ENCODE measurements around the gene PIP5KL1.

Gene PIP5KL1, protein sequence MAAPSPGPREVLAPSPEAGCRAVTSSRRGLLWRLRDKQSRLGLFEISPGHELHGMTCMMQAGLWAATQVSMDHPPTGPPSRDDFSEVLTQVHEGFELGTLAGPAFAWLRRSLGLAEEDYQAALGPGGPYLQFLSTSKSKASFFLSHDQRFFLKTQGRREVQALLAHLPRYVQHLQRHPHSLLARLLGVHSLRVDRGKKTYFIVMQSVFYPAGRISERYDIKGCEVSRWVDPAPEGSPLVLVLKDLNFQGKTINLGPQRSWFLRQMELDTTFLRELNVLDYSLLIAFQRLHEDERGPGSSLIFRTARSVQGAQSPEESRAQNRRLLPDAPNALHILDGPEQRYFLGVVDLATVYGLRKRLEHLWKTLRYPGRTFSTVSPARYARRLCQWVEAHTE

GRCh38 chr9:127930231-127931091, at the start of gene PIP5KL1:
PIP5KL1 (minus strand) TSS chr9:127930777; CDS start chr9:127930752, 25 bp downstream.
- no peak for DNase-seq (ENCODE audit: low read depth)

- DNase-seq (ENCODE audit: low read depth) = no peak
Observed at GRCh38 chr9:127980060-127980705, 49.6 kb upstream of the PIP5KL1 start.

GRCh38 chr9:127979333-127980059, 48.9 kb upstream of the PIP5KL1 start:
- no peak for DNase-seq (ENCODE audit: low read depth)

DNA sequence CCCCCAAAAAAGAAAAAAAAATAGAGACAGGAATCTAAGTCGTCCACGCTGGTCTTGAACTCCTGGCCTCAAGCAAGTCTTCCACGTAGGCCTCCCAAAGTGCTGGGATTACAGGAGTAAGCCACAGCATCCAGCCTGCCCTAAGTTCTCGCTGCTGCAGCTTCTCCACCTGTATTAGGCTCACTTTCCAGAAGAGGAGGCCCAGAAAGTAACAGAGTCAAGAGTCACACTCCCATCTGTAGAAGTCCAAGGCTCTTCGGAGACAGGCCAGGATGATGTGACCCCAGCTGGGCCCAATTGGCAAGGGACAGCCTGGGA, 48.4 kb upstream of the PIP5KL1 start:
- no peak for DNase-seq (ENCODE audit: low read depth)

GRCh38 chr9:127977884-127978647, 47.5 kb upstream of the PIP5KL1 start:
- DNase-seq (ENCODE audit: low read depth) = no peak

DNA sequence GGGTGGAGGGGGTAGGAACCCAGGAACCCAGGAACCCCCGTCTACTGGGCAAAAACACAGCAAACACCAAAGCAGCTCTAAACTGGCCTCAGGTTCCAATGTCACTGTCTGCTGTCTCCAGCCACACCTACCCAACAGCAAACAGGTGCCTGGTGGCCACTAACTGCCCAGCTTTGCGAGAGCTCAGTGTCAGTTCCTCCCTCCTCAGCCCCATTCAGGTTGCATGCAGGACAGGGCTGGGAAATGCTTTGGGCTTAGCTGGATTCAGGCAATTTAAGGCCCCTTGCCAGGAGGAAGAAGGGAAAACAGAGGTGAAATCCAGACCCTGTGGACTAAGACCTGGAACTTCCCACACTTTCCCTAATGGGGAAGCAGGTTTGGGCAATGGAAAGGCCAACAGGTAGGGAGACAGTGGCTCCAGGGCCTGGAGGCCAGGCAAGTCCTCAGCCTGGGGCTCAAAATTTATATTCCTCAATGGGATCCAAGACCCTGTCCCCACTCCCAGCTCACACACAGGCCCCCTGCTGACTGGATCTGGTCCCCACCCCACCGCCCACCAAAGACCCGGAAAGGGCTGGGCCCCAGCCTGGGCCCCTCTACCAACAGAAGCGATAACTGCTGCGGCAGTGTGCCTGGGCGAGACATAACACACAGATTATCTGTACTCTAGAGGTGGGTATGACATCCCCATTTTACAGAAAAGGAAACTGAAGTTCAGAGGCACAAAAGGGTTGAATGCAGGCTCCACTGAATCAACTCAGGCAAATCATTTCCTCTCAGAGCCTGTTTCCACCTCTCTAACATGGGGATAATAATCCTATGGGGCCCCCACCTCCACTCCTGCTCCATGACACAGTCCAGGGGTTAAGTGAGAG, 46.7 kb upstream of the PIP5KL1 start:
- DNase-seq (ENCODE audit: low read depth) = no peak

DNA sequence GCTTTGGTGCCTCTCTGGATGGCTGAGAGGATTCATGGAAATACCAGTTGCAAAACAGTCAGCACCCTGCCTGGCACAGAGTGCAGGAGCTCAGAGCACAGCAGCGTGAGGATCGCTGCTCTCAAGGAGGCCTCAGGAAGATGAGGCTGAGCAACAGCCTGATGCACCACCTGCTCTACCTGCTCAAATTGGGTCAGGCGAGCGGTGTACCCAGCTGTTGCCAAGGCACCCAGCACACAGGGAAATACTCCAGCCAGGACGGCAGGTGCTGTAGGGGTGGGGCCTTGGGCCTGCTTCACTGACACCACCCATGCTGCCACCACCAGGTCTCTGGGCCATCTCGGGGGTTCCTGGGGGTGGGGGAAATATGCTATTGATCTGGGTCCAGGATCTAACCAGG, 45.9 kb upstream of the PIP5KL1 start:
- no peak for DNase-seq (ENCODE audit: low read depth)

- DNase-seq (ENCODE audit: low read depth) = no peak
Observed at GRCh38 chr9:127975376-127976315, 45.1 kb upstream of the PIP5KL1 start.

DNA sequence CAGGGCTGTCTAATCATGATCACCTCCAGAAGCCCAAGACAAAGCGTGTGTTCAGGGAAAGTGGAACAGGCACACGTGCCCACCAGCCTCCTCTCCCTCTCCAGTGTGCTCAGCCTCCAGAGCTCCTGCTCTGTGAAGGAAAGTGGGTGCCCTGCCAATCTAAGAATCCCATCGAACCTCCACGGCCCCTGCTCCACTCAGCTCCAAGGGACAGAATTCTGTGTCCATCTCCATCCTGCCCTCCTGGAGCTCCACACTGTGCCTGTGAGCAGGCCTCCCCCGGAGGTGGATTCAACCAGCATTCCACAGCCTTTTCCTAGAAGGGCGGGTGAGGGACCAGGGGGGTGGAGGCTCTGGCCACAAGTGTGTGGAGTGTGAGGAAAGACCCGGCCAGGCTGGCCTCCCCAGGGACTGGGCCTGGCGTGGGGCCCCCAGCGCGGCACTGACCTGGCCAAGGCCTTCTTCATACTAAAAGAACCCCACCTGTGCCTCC, 44.2 kb upstream of the PIP5KL1 start:
- no peak for DNase-seq (ENCODE audit: low read depth)

- DNase-seq (ENCODE audit: low read depth) = no peak
Observed at GRCh38 chr9:127974001-127974768, 43.6 kb upstream of the PIP5KL1 start.

DNA sequence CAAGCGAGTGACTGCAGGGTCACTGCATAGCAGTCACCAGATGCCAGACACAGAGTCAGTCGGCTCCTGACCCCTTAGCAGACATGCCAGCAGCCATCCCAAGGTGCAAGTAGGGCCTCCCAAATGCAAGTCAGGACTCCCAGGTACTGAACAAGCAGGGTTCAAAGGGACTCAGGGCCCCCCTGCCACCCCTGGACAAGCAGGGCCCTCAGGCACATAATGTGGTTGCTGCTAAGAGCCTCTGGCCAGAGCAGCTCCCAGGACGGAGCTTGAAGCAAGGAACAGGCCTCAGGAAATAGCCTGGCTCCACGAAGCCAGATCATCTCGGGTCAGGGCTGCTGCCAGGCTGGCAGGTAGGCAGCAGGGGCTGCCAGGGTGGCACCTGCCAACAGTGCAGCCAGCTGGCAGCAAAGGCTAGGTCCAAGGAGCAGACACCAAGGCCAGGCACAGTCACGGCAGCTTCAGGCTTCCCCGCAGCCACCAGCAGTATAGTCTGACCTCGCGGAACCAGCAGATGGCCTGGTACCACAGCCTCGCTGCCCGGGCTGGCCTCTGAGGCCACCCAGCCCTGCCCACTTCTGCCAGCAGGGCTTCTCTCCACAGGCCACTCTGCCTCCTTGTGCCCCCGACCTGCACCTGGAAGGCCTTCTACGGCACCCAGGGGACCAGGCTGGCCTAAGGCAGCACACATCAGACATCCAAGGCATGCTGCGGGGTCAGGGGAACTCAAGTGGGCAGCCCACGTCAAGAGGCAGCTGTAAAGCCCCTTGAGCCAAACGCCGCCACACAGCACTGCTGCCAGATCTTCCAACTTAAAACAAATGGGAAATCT, 42.8 kb upstream of the PIP5KL1 start:
- DNase-seq (ENCODE audit: low read depth) = no peak

DNA sequence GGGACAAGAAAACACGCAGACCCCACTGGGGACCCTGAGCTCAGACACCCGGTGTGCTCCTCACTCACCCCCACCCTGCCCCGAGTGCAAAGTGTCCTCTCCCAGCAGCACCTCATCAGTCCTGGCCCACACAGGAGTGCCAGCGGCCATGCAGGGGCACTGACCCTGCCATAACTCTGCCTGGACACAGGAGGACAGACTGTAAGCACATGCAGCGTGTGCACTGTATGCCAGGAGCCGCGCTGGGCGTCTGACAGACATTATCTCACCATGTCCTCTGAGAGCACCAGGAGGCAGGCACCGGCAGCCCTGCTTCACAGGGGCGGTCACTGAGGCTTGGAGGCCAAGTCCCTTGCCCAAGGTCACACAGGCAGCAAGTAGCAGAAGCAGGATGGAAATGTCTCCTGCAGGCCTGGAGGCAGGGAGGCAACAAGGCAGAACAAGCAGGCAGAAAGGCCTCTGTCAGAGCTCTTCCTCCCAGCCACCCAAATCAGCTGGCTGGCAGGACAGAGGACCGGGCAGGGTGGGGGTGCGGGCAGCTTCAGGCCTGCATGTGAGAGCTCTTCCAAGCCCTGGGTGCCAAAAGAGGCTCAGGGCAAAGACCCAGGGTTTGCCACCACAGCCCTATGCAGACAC, 41.8 kb upstream of the PIP5KL1 start:
- DNase-seq (ENCODE audit: low read depth) = no peak

DNA sequence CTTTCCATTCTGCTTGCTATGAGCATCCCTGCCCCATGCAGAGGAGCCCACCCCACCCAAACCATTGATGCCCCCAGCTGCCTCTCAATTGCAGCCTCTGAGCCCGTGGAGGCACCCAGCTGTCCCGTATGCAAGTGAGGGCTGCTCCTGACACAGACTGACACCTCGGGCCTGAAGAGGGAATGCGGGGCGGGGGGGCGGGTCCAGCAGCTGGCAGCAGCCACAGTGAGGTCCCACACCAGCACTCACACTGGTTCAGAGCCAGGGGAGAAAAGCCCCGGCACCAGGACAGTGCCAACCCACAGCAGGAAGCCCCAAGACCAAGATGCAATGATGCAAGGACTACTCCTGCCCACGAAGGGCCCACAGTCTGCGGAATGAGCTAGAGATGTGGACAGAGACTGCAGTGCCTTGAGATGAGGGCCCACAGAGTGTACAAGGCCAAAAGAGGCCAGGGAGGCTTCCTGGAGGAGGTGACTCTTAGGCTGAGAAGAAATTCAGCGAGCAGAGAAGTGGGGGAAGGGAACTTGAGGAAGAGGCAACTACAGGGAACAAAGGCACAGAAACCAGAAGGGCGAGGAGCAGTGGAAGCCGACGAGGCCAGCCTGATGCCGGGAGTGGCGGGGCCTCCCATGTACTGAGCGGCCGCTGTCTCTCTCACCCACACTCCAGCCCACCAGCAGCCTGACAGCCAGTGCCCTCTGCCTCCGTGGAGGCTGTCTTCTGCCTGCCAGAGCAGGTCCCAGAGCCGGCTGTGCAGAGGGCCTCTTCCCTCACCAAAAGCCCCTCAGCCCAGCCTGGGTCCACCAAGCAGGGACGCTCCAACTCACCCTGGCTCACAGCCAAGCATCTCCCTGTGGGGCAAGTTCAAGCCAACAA, 41.0 kb upstream of the PIP5KL1 start:
- DNase-seq (ENCODE audit: low read depth) = no peak

- DNase-seq (ENCODE audit: low read depth) = no peak
Observed at GRCh38 chr9:127970401-127971313, 40.1 kb upstream of the PIP5KL1 start.
